GM12865 (cell line): Measurements from ENCODE around the gene TREML2.

Source experiments
- DNase-seq: peaks from one replicate; pipeline ENCODE4 v3.0.0; 2010; ENCODE audit warnings: low read depth
- H3K4me3 ChIP-seq: 2 replicates; pipeline ENCODE4 v1.5.1; 2011; ENCODE audit warnings: mild to moderate bottlenecking, low read depth, low read length, control low read depth
- TF ChIP-seq, protein P1 (sequence below): IDR thresholded peaks from 2 replicates; pipeline ENCODE4 v1.5.1; 2011; ENCODE audit warnings: low read length, control low read depth, low read depth, inconsistent platforms; ENCODE audit not compliant: insufficient read depth; ENCODE audit errors: missing control alignments

TREML2 gene

GRCh38 chr6:41167173-41167963, 33.6 kb downstream of the TREML2 start:
- no peak overlapping the region for H3K4me3 ChIP-seq
- no peak for DNase-seq
- TF ChIP-seq, protein P1, sequence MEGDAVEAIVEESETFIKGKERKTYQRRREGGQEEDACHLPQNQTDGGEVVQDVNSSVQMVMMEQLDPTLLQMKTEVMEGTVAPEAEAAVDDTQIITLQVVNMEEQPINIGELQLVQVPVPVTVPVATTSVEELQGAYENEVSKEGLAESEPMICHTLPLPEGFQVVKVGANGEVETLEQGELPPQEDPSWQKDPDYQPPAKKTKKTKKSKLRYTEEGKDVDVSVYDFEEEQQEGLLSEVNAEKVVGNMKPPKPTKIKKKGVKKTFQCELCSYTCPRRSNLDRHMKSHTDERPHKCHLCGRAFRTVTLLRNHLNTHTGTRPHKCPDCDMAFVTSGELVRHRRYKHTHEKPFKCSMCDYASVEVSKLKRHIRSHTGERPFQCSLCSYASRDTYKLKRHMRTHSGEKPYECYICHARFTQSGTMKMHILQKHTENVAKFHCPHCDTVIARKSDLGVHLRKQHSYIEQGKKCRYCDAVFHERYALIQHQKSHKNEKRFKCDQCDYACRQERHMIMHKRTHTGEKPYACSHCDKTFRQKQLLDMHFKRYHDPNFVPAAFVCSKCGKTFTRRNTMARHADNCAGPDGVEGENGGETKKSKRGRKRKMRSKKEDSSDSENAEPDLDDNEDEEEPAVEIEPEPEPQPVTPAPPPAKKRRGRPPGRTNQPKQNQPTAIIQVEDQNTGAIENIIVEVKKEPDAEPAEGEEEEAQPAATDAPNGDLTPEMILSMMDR = no peak

- no peak overlapping the region for H3K4me3 ChIP-seq
- no peak for DNase-seq
- TF ChIP-seq, protein P1 = no peak
Observed at GRCh38 chr6:41164551-41165120, 36.3 kb downstream of the TREML2 start.

- TF ChIP-seq, protein P1 = no peak
- no peak overlapping the region for H3K4me3 ChIP-seq
- no peak for DNase-seq
Observed at GRCh38 chr6:41163419-41163717, 37.6 kb downstream of the TREML2 start.

DNA sequence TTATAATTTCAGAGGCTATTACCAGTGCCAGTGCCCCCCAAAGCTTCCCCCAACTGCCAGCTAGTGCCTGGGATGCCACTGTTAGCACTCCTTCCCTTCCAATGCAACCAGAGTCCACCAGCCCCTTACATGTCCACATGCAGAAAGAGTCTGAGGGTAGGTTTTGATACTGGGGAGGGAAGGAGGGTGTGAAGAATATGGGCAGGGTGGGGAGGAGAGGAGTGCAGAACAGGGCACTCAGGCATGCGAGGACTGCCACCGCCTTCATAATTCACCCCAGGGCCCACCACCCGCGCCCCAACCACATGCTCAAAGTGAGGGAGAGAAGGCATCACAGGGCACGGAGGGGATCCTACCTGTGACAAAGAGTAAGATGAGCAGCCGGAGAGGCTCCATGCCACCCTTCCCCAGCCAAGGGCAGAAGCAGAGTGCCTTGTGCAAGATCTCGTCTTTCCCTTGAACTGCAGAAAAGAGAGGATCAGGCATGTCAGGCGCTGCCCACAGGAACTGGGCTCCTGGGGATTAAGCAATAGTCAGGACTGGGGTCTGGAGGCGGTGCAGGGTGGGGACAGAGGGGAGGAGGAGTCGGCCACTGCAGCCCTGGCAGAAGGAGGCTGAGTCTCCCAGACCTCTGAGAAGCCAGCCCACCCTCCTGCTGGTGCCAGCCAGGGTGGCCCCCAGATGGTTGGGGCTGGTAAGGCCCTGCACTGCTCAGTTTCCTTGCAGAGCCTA, 38.1 kb downstream of the TREML2 start, which contains the start of gene TREM2:
Gene TREM2 (minus strand): TSS at position 430 of the 732 bp plus-strand sequence. CDS start 34 bp downstream, at position 396.
- DNase-seq = no peak
- no peak within 1 kb of the TSS for H3K4me3 ChIP-seq
- TF ChIP-seq, protein P1 = no peak

- no peak overlapping the region for H3K4me3 ChIP-seq
- DNase-seq = no peak
- TF ChIP-seq, protein P1 = no peak
Observed at GRCh38 chr6:41161851-41162552, 38.9 kb downstream of the TREML2 start.

DNA sequence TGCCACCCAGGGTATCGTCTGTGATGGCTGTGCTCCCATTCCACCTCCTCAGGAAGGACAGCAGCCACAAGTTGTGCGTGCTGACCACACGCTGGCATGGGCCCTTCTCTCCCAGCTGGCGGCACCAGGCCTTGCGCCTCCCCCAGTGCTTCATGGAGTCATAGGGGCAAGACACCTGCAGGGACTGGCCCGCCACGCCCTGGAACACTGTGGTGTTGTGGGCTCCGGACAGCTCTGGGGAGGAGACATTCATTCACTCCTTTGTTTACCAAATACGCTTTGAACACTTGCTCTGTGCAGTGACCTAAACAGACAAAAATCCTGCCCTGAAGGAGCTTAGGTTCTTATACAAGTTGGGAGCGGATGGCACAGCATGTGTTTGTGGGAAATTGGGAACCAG, 39.6 kb downstream of the TREML2 start:
- no peak overlapping the region for H3K4me3 ChIP-seq
- TF ChIP-seq, protein P1 = no peak
- no peak for DNase-seq
